Mucosa of descending colon (tissue), 3 donors: ENCODE data around the gene HTR3E. TPM values are rescaled to one million over a fixed set of nuclear protein-coding genes. Genes with fewer than 3 reads are reported as not detected.

Source experiments
- ATAC-seq: fragments of 200-7000 bp; cut with Tn5 transposase; one replicate; pipeline ENCODE4 v1.9.1; 2020; ENCODE audit warnings: mild to moderate bottlenecking, moderate library complexity
- DNase-seq, 3 donors: peaks; one replicate each; pipeline ENCODE4 v3.0.0-alpha.2; 2020
- H3K36me3 ChIP-seq: fragments of 200-600 bp; one replicate; pipeline ENCODE4 v1.8.0; 2021; ENCODE audit warnings: low read depth, mild to moderate bottlenecking
- H3K4me1 ChIP-seq: fragments of 200-600 bp; one replicate; pipeline ENCODE4 v1.8.0; 2021; ENCODE audit warnings: low read depth, mild to moderate bottlenecking
- H3K4me3 ChIP-seq: fragments of 200-600 bp; one replicate; pipeline ENCODE4 v1.8.0; 2021; ENCODE audit warnings: mild to moderate bottlenecking
- H3K9me3 ChIP-seq: fragments of 200-600 bp; one replicate; pipeline ENCODE4 v1.8.0; 2021; ENCODE audit warnings: mild to moderate bottlenecking
- CTCF ChIP-seq: fragments of 200-600 bp; IDR thresholded peaks from one replicate; pipeline ENCODE4 v1.8.0; 2022; ENCODE audit warnings: antibody characterized with exemption, mild to moderate bottlenecking
- intact Hi-C, 2 donors: fragments of 100-400 bp; cut with DNase I in 1 of 2; cut with micrococcal nuclease in 1 of 2; formaldehyde crosslinking; loops; one replicate each; pipeline versions ENCODE4 v1.11.0 to v1.11.1; 2022; cut with DNase I, micrococcal nuclease
- total RNA-seq, 3 donors: library from RNA; stranded (reverse); fragmentation: NEBNext Ultra II Directional in 2 of 3; extraction: Animal tissue kit (Norgen Biotek cat#: 25700) in 2 of 3; gene quantifications; one replicate each; pipeline versions ENCODE4 v1.2.1 to v1.2.4, GENCODE V29; 2021 to 2023
- donor health status: DM: no; HTN: no; CAD: no; lungs with moderate emphysema.
- donor health status: DM: no; HTN: no; CAD: no.
- donor health status: DM: no; HTN: yes; CAD: no.

The HTR3E gene
- total RNA-seq, 3 donors from 2014 or later, result 0.16 to 0.70 (median 0.35) TPM

DNA sequence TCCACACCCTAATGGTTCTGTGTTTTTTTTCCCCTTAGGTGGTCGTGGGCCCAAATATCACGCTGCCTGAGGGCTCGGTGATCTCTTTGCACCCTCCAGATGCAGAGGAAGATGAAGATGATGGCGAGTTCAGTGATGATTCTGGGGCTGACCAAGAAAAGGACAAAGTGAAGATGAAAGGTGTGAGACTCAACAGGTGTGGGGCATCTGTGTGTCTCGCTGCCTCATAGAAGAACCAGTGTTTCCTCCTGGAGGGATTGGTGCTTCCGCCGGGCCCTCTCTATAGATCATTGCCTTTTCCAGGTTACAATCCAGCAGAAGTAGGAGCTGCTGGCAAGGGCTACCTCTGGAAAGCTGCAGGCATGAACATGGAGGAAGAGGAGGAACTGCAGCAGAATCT is 45.3 kb downstream of the HTR3E start:
- H3K36me3 ChIP-seq, result peaks cover 6% of the 10 kb centered on the region
- no peak overlapping the region for H3K4me3 ChIP-seq
- intact Hi-C loops, result no loop called here
- no peaks in the 10 kb centered on the region for H3K9me3 ChIP-seq
- ATAC-seq, result no peak
- no peak for TF ChIP-seq CTCF
- peaks cover 3% of the 10 kb centered on the region for H3K4me1 ChIP-seq
- DNase-seq, result no peak

DNA sequence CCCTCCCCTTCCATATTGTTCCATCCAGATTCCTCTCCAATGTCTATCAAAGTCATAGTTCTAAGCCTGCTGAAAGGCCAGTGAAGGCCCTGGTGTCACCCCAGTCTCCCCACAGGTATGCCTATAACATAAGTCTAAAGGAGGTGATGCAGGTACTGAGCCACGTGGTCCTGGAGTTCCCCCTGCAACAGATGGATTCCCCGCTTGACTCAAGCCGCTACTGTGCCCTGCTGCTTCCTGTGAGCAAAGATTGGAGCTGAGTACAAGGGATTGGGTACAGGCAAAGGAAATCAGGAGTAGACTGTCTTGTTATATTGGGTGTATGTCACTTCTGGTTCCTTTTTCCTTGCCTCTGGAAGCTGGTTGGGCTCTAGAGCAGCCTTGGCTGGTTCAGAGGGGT is 46.5 kb downstream of the HTR3E start:
- Histone ChIP-seq H3K4me3 (no peak overlapping the region), H3K36me3 (peaks cover 6% of the 10 kb centered on the region), H3K4me1 (no peaks in the 10 kb centered on the region), H3K9me3 (no peaks in the 10 kb centered on the region)
- intact Hi-C loops, result no loop called here
- ATAC-seq (no peak), DNase-seq (no peak)
- no peak for TF ChIP-seq CTCF

GRCh38 chr3:184144505-184144904 is 47.6 kb downstream of the HTR3E start:
- intact Hi-C loops, result no loop called here
- no peak for ATAC-seq

GRCh38 chr3:184145111-184145524 is 48.3 kb downstream of the HTR3E start:
- no peak for TF ChIP-seq CTCF
- ATAC-seq, result peak; percentile 89
- DNase-seq, result peak in 2 of 3 donors; percentile 56 to 73
- Histone ChIP-seq H3K36me3 (peaks cover 6% of the 10 kb centered on the region), H3K4me1 (no peaks in the 10 kb centered on the region), H3K4me3 (no peak overlapping the region), H3K9me3 (no peaks in the 10 kb centered on the region)
- intact Hi-C loops, result no loop called here

More at GRCh38 chr3:184144505-184144904, 47.6 kb downstream of the HTR3E start:
- Histone ChIP-seq H3K36me3 (peaks cover 6% of the 10 kb centered on the region), H3K9me3 (no peaks in the 10 kb centered on the region), H3K4me1 (no peaks in the 10 kb centered on the region), H3K4me3 (no peak overlapping the region)
- no peak for TF ChIP-seq CTCF
- no peak for DNase-seq

GRCh38 chr3:184145751-184146270 is 48.9 kb downstream of the HTR3E start:
- Histone ChIP-seq H3K9me3 (no peaks in the 10 kb centered on the region), H3K36me3 (peaks cover 6% of the 10 kb centered on the region), H3K4me1 (no peaks in the 10 kb centered on the region), H3K4me3 (no peak overlapping the region)
- no peak for DNase-seq
- intact Hi-C loops, result no loop called here
- peak; percentile 65 for ATAC-seq
- TF ChIP-seq CTCF, result no peak

DNA sequence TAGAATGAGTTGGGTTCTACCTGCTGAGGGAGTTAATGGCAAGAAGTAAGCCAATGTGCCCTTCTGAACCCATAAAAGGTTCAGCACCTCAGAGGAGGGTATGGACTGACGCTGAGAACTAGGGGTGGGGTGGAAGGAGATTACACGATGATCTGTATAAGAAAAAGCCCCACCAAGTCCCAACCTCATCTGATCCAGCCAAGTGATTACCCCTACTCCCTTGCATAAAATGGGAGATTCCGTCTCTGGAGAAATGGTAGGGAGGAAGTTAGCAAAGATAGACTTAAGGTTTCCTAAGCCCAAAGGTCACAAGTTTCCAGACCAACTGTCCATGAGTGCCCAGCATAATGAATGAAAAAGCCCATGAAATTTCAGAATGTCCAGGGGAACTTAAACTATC is 51.2 kb downstream of the HTR3E start:
- TF ChIP-seq CTCF, result no peak
- peak; percentile 57 for ATAC-seq
- intact Hi-C loops, result no loop called here
- H3K4me3 ChIP-seq, result no peak overlapping the region
- no peaks in the 10 kb centered on the region for H3K36me3 ChIP-seq
- no peaks in the 10 kb centered on the region for H3K9me3 ChIP-seq
- DNase-seq, result no peak
- H3K4me1 ChIP-seq, result no peaks in the 10 kb centered on the region
